Measurements from ENCODE around the gene ARHGAP42. TPM values are rescaled to one million over a fixed set of nuclear protein-coding genes. Genes with fewer than 3 reads are reported as not detected.

The ARHGAP42 gene
- total RNA-seq, 1 experiment from 2014 or later = 39.1 TPM

GRCh38 chr11:100788561-100789295 is 101.6 kb downstream of the ARHGAP42 start:
- Histone ChIP-seq H2AFZ (ENCODE audit: low read length) (no peak overlapping the region), H3T11ph (ENCODE audit: low read length) (no peak overlapping the region), H3K27ac (ENCODE audit: insufficient read length, low read depth, low read length) (no peak overlapping the region), H3K9me3 (ENCODE audit: control insufficient read depth, low read depth, low read length) (no peaks in the 10 kb centered on the region), H3K18ac (ENCODE audit: insufficient read length, low read depth, low read length) (no peak overlapping the region), H3K23ac (ENCODE audit: insufficient read length, low read depth, low read length) (no peak overlapping the region), H3K79me2 (ENCODE audit: insufficient read depth, low read length) (peaks cover 1% of the 10 kb centered on the region; the same call in 1 of the 2 replicates), H3K14ac (ENCODE audit: insufficient read depth, low read length) (no peak overlapping the region), H3K4ac (ENCODE audit: low read depth, low read length) (no peak overlapping the region), H3K56ac (ENCODE audit: insufficient read length, low read depth, low read length) (no peak overlapping the region), H2BK15ac (ENCODE audit: low read depth, low read length) (no peak overlapping the region), H4K91ac (ENCODE audit: insufficient read length, low read depth, low read length) (no peak overlapping the region), H2BK120ac (ENCODE audit: low read depth, low read length, poor library complexity, severe bottlenecking) (no peak overlapping the region), H3K9ac (ENCODE audit: extremely low read depth, insufficient read length, low read length) (no peak overlapping the region), H4K20me1 (ENCODE audit: control insufficient read depth, insufficient read depth, insufficient read length) (no peaks in the 10 kb centered on the region), H4K5ac (ENCODE audit: insufficient read length, low read depth, low read length) (no peak overlapping the region), H2BK5ac (ENCODE audit: insufficient read length, low read length) (no peak overlapping the region), H2AK5ac (ENCODE audit: insufficient read length, low read length) (no peak overlapping the region), H3K79me1 (ENCODE audit: insufficient read depth, low read depth, low read length, poor library complexity, severe bottlenecking) (no peaks in the 10 kb centered on the region), H2BK20ac (ENCODE audit: low read depth, low read length, poor library complexity, severe bottlenecking) (no peak overlapping the region), H3K27me3 (ENCODE audit: insufficient read depth, low read length) (no peaks in the 10 kb centered on the region), H4K8ac (replicated peaks; ENCODE audit: insufficient read length, low read depth, low read length) (no peak overlapping the region), H2BK12ac (ENCODE audit: insufficient read length, low read depth, low read length) (no peak overlapping the region), H3K23me2 (ENCODE audit: insufficient read length, low read depth, low read length, poor library complexity, severe bottlenecking) (no peaks in the 10 kb centered on the region), H3K4me1 (ENCODE audit: insufficient read depth, low read length) (peaks cover 8% of the 10 kb centered on the region; the same call in 1 of the 2 replicates), H3K4me2 (ENCODE audit: insufficient read depth, insufficient read length, low read length) (no peak overlapping the region)
- no peak for DNase-seq
- H3K4me3 Mint-ChIP-seq = no peak overlapping the region
- H3K9me3 Mint-ChIP-seq = no peaks in the 10 kb centered on the region; a peak in 1 of 5 replicates
- TF ChIP-seq, protein P1, sequence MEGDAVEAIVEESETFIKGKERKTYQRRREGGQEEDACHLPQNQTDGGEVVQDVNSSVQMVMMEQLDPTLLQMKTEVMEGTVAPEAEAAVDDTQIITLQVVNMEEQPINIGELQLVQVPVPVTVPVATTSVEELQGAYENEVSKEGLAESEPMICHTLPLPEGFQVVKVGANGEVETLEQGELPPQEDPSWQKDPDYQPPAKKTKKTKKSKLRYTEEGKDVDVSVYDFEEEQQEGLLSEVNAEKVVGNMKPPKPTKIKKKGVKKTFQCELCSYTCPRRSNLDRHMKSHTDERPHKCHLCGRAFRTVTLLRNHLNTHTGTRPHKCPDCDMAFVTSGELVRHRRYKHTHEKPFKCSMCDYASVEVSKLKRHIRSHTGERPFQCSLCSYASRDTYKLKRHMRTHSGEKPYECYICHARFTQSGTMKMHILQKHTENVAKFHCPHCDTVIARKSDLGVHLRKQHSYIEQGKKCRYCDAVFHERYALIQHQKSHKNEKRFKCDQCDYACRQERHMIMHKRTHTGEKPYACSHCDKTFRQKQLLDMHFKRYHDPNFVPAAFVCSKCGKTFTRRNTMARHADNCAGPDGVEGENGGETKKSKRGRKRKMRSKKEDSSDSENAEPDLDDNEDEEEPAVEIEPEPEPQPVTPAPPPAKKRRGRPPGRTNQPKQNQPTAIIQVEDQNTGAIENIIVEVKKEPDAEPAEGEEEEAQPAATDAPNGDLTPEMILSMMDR (conservative IDR thresholded peaks at IDR 0.05) = no peak
- H3K36me3 Mint-ChIP-seq (ENCODE audit: insufficient read depth in 1 of 3, low read depth in 3 of 3) = peaks cover 2 to 23% (median 4%) of the 10 kb centered on the region in 3 experiments; a peak in 6 of 7 replicates
- H3K27ac Mint-ChIP-seq = peak overlapping the region; percentile 76 to 94 (median 88); a peak in 6 of 7 replicates
- WGBS (ENCODE audit: extremely low coverage, insufficient read length, low lambda C conversion rate) = no CpG with 5 or more reads among the region's 1 CpG
- peaks cover 43 to 49% of the 10 kb centered on the region in 2 experiments for H3K4me1 Mint-ChIP-seq
- H3K27me3 Mint-ChIP-seq (ENCODE audit: low read depth) = no peaks in the 10 kb centered on the region

All from H9 (cell line).